AG04450 (cell line): ENCODE measurements around the gene ABI3. TPM values are rescaled to one million over a fixed set of nuclear protein-coding genes. Genes with fewer than 3 reads are reported as not detected.
"Not testable (repeated sequence)": the region's sequence is repeated elsewhere in the genome, so short reads cannot be mapped to it uniquely, and the experiment has no call there.

Experiments used
- CTCF ChIA-PET: fragments of 300-600, 350-600 bp; formaldehyde crosslinking; extraction: SDS; loops from one replicate; lab custom pipeline; 2022; ENCODE audit warnings: antibody characterized with exemption, inconsistent platforms; lab: Charles Lee
- POLR2A ChIA-PET: fragments of 350-600 bp; formaldehyde crosslinking; extraction: SDS; loops from one replicate; lab custom pipeline; 2021; ENCODE audit warnings: antibody characterized with exemption, inconsistent platforms; lab: Yijun Ruan, JAX
- DNase-seq: peaks from one replicate; pipeline ENCODE4 v3.0.0-alpha.2; 2011; ENCODE audit warnings: low read depth, low spot score
- H3K27ac ChIP-seq: one replicate; pipeline ENCODE4 v1.5.1; 2012; ENCODE audit warnings: low read depth, low read length, control low read depth
- H3K27me3 ChIP-seq: one replicate; pipeline ENCODE4 v1.6.0; 2012; ENCODE audit warnings: low read length; ENCODE audit not compliant: control insufficient read depth, insufficient read depth
- H3K4me3 ChIP-seq: 2 replicates; pipeline ENCODE4 v1.5.1; 2011; ENCODE audit warnings: mild to moderate bottlenecking, low read depth, low read length, control low read depth
- H3K9me3 ChIP-seq: 2 replicates; pipeline ENCODE4 v1.5.1; 2012; ENCODE audit warnings: low read length; ENCODE audit not compliant: control insufficient read depth, insufficient read depth
- polyA plus RNA-seq: library from polyadenylated mRNA; depleted of rRNA; stranded (reverse); fragments of >200 nt; gene quantifications from 2 replicates; pipeline ENCODE4 v1.2.3, GENCODE V29; 2011
- TF ChIP-seq, protein P1 (sequence below): IDR thresholded peaks from 2 replicates; pipeline ENCODE4 v1.5.1; 2011; ENCODE audit warnings: low read depth, low read length, control low read depth, inconsistent platforms

ABI3 gene
- polyA plus RNA-seq, 1 experiment, result 0.21 TPM

DNA sequence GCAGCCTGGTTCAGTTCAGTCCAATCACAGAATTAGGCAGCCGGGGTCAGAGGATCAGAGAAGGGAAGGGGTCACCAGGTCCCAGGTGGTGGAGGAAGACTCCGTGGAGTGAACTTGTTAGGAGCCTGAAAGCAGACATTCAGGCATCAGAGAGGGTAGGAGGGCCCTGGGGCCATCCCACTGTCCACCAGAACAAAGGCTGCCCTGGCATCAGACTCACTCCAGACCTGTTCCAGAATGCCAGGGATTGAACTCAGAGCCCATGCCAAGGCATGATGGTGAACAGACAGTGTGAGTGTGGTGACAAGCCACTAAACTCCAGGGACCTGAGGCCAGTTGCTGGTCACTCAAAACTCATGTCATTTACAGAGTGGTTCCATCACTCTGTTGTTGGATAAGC, 40.3 kb upstream of the ABI3 start:
- TF ChIP-seq, protein P1, sequence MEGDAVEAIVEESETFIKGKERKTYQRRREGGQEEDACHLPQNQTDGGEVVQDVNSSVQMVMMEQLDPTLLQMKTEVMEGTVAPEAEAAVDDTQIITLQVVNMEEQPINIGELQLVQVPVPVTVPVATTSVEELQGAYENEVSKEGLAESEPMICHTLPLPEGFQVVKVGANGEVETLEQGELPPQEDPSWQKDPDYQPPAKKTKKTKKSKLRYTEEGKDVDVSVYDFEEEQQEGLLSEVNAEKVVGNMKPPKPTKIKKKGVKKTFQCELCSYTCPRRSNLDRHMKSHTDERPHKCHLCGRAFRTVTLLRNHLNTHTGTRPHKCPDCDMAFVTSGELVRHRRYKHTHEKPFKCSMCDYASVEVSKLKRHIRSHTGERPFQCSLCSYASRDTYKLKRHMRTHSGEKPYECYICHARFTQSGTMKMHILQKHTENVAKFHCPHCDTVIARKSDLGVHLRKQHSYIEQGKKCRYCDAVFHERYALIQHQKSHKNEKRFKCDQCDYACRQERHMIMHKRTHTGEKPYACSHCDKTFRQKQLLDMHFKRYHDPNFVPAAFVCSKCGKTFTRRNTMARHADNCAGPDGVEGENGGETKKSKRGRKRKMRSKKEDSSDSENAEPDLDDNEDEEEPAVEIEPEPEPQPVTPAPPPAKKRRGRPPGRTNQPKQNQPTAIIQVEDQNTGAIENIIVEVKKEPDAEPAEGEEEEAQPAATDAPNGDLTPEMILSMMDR, result no peak
- POLR2A ChIA-PET, result no interaction called here
- Histone ChIP-seq H3K4me3 (no peak overlapping the region), H3K27ac (no peak overlapping the region), H3K27me3 (peaks cover 38% of the 10 kb centered on the region), H3K9me3 (peaks cover 3% of the 10 kb centered on the region)
- no peak for DNase-seq
- CTCF ChIA-PET, result interaction anchor here (2.4 kb wide), 1 partner anchor 10 kb away, joined by 10 read pairs; no protein-coding TSS in a partner anchor

DNA sequence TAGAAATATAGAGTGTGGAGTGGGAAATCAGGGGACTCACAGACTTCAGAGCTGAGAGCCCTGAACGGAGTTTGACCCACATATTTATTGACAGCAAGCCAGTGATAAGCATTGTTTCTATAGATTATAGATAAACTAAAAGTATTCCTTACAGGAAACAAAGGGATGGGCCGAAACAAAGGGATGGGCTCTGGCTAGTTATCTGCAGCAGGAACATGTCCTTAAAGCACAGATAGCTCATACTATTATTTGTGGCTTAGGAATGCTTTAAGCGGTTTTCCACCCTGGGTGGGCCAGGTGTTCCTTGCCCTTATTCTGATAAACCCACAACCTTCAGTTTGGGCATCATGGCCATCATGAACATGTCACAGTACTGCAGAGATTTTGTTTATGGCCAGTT, 39.8 kb upstream of the ABI3 start:
- CTCF ChIA-PET, result interaction anchor here (2.4 kb wide), 1 partner anchor 9 kb away, joined by 10 read pairs; no protein-coding TSS in a partner anchor

DNA sequence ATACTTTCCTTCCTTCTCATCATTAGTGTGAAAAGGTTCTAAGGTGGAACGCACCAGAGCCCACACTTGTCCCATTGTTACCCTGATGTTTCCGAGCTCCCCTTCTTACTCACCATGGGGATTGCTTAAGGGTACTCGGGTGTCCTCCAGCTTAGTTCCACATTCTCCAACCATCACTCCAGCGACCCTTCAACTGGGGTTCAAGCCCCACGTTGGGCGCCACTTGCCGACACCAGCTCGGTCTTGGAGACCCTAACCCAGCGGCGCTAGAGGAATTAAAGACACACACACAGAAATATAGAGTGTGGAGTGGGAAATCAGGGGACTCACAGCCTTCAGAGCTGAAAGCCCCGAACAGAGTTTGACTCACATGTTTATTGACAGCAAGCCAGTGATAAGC, 34.5 kb upstream of the ABI3 start:
- Histone ChIP-seq H3K27me3 (peaks cover 14% of the 10 kb centered on the region), H3K9me3 (peaks cover 23% of the 10 kb centered on the region)
- POLR2A ChIA-PET, CTCF ChIA-PET, H3K27ac ChIP-seq, H3K4me3 ChIP-seq, DNase-seq: not testable (repeated sequence)

More for the DNA sequence above, 39.8 kb upstream of the ABI3 start:
- not testable (repeated sequence) for H3K4me3 ChIP-seq, H3K27ac ChIP-seq, H3K9me3 ChIP-seq, DNase-seq
- POLR2A ChIA-PET, result interaction anchor here (0.9 kb wide), 1 partner anchor 24 kb away, joined by 3 read pairs; no protein-coding TSS in a partner anchor
- H3K27me3 ChIP-seq, result peaks cover 37% of the 10 kb centered on the region

DNA sequence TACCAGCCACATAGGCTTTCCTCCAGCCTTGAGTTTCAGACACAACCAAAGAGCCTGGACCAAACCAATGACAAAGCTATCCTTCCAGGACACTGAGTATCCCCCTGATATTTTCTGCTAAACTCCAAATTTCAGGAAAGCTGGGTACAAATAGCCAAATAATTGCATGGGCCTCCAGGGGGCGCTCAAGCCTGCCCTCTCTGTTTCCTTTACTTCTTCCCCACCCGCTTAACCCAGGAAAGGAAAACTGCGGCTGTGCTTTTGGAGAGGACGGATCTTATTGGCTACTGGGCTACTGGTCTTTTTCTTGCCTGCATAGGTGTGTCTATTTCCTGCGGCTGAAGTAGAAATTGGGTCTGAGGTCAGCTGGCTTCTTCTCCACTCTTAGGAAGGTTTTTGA, 30.2 kb upstream of the ABI3 start:
- POLR2A ChIA-PET, result no interaction called here
- DNase-seq, result no peak
- CTCF ChIA-PET, result interaction anchor here (0.6 to 2.9 kb wide), 22 partner anchors 9 to 1682 kb away, joined by 3 to 42 read pairs (median 5); partner anchors contain the start of genes ABI3 and GNGT2
- Histone ChIP-seq H3K27ac (no peak overlapping the region), H3K27me3 (peaks cover 6% of the 10 kb centered on the region), H3K9me3 (peaks cover 40% of the 10 kb centered on the region), H3K4me3 (no peak overlapping the region)
- TF ChIP-seq, protein P1, result peak; percentile 82

DNA sequence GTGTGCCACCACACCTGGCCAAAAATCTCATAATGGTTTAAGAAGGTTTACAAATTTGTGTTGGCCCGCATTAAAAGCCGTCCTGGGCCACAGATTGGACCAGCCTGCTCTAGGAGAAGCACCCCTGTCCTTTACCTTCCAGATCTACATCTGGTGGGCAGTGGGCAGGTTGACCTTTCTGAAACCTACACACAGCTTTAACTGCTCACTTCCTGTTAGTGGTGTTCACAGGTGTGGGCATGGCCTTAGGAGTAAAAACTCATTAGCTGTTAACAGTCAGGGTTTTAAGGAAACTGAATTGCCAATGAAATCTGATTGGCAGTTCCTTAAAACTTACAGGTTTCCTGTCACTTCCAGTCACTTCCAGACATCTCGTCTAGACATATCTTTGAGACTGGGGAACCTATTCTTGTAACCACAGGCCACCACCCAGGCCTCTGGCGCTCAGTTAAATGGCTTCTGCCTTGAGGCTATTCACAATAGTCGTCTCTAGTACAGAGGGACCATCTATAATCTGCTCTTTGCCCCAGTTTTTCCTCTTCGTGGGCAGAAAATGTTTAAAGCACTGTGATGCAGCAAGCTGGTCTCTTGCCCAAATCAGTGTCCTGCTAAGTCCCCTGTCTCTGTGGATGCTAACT, 29.4 kb upstream of the ABI3 start:
- TF ChIP-seq, protein P1, result no peak
- peaks cover 32% of the 10 kb centered on the region for H3K9me3 ChIP-seq
- no peak overlapping the region for H3K27ac ChIP-seq
- no peak for DNase-seq
- POLR2A ChIA-PET, result no interaction called here
- H3K4me3 ChIP-seq, result no peak overlapping the region
- H3K27me3 ChIP-seq, result peaks cover 3% of the 10 kb centered on the region
- CTCF ChIA-PET, result interaction anchor here (0.7 to 2.9 kb wide), 16 partner anchors 8 to 523 kb away, joined by 3 to 42 read pairs (median 6); no protein-coding TSS in a partner anchor

DNA sequence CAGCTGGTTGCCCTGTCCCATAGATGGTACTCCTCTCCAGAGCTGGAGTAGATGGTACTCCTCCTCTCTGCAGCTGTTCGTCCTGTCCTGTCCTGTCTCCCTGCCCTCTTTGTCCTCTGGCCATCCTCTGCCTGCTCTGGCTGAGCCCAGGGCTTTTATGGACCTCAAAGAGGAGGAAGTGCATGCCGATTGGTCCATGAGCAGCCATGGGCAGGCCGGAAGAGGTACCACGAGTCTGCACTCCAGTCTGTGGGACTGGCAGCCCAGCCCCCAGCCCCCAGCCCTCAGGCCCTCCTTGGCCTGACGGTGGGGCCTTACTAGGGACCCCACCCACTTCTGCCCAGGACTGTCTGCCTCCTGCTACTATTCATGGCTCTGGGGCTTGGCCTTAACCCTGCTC, 27.2 kb upstream of the ABI3 start:
- ChIA-PET CTCF (no interaction called here), POLR2A (no interaction called here)
- H3K9me3 ChIP-seq, result peaks cover 17% of the 10 kb centered on the region

More for the DNA sequence above, 27.2 kb upstream of the ABI3 start:
- H3K27me3 ChIP-seq, result peaks cover 3% of the 10 kb centered on the region
- TF ChIP-seq, protein P1, result no peak
- no peak overlapping the region for H3K27ac ChIP-seq
- no peak for DNase-seq
- H3K4me3 ChIP-seq, result no peak overlapping the region
